ENCODE results near the gene P4HB.

- TF ChIP-seq EZH2 (IDR thresholded peaks at IDR 0.05), result no peak
- no peak for TF ChIP-seq EZH2phosphoT487 (IDR thresholded peaks at IDR 0.05)
- TF ChIP-seq CTCF (IDR thresholded peaks at IDR 0.05), result no peak
Measured at GRCh38 chr17:81840826-81841778, 19.2 kb downstream of the P4HB start.

Measured in neural progenitor cell (in vitro differentiated cells).